Skeletal muscle tissue (tissue), 4 donors: ENCODE data around the gene TMEM79. TPM values are rescaled to one million over a fixed set of nuclear protein-coding genes. Genes with fewer than 3 reads are reported as not detected.

Source experiments
- H3K27ac ChIP-seq: one replicate; pipeline ENCODE4 v1.7.0; 2013; ENCODE audit warnings: mild to moderate bottlenecking, low read depth, low read length, inconsistent platforms
- H3K27me3 ChIP-seq, 3 donors: one replicate each; pipeline ENCODE4 v1.7.0; 2013; ENCODE audit warnings: low read length in 3 of 3; ENCODE audit not compliant: control insufficient read depth in 3 of 3, insufficient read depth in 3 of 3
- H3K36me3 ChIP-seq, 3 donors: one replicate each; pipeline ENCODE4 v1.7.0; 2013; ENCODE audit warnings: low read length in 3 of 3; ENCODE audit not compliant: control insufficient read depth in 3 of 3, insufficient read depth in 3 of 3
- H3K4me1 ChIP-seq, 3 donors: one replicate each; pipeline ENCODE4 v1.7.0; 2013; ENCODE audit warnings: low read length in 3 of 3, mild to moderate bottlenecking in 3 of 3; ENCODE audit not compliant: control insufficient read depth in 3 of 3, insufficient read depth in 3 of 3
- H3K4me3 ChIP-seq, 3 donors: one replicate each; pipeline ENCODE4 v1.7.0; 2013; ENCODE audit warnings: low read length in 3 of 3
- H3K9ac ChIP-seq, 3 donors: one replicate each; pipeline ENCODE4 v1.7.0; 2013; ENCODE audit warnings: low read length in 3 of 3, mild to moderate bottlenecking in 3 of 3, moderate library complexity in 2 of 3, low read depth in 1 of 3
- H3K9me3 ChIP-seq, 3 donors: one replicate each; pipeline ENCODE4 v1.7.0; 2013; ENCODE audit warnings: low read length in 3 of 3; ENCODE audit not compliant: control insufficient read depth in 3 of 3
- total RNA-seq: library from RNA; depleted of rRNA; stranded (reverse); fragments of >200 nt; gene quantifications from one replicate; pipeline ENCODE4 v1.2.3, GENCODE V29; 2014
- donor health status: Osteomylitis.

The TMEM79 gene
- total RNA-seq, 1 donor from 2014 or later = 4.2 TPM

- Histone ChIP-seq H3K27ac (no peak overlapping the region), H3K27me3 (peaks cover 19 to 29% (median 28%) of the 10 kb centered on the region in 3 donors), H3K9me3 (no peaks in the 10 kb centered on the region), H3K4me3 (no peak overlapping the region), H3K36me3 (peaks cover 21 to 26% (median 23%) of the 10 kb centered on the region in 3 donors), H3K4me1 (peaks cover 22 to 28% (median 25%) of the 10 kb centered on the region in 3 donors), H3K9ac (no peak overlapping the region)
Observed at GRCh38 chr1:156246241-156246780, 37.8 kb upstream of the TMEM79 start.

- peaks cover 22 to 31% (median 28%) of the 10 kb centered on the region in 3 donors for H3K4me1 ChIP-seq
- H3K9ac ChIP-seq = no peak overlapping the region
Observed at GRCh38 chr1:156246781-156247459, 37.2 kb upstream of the TMEM79 start.

GRCh38 chr1:156247460-156248322, 36.4 kb upstream of the TMEM79 start, which contains the start of gene PAQR6:
TSS of gene PAQR6 (minus strand) at chr1:156248056. CDS start at chr1:156246731, 1,325 bp downstream.
- no peak within 1 kb of the TSS for H3K27ac ChIP-seq
- peaks cover 19 to 28% (median 28%) of the 10 kb centered on the region in 3 donors for H3K27me3 ChIP-seq
- no peaks in the 10 kb centered on the region for H3K9me3 ChIP-seq
- peaks cover 33 to 36% (median 35%) of the 10 kb centered on the region in 3 donors for H3K36me3 ChIP-seq
- H3K4me3 ChIP-seq = no peak within 1 kb of the TSS
- H3K9ac ChIP-seq = peak within 1 kb of the TSS in 2 of 3 donors; percentile 20 to 33
- H3K4me1 ChIP-seq = peaks cover 22 to 32% (median 29%) of the 10 kb centered on the region in 3 donors

More at GRCh38 chr1:156246781-156247459, 37.2 kb upstream of the TMEM79 start:
- H3K9me3 ChIP-seq = no peaks in the 10 kb centered on the region
- no peak overlapping the region for H3K27ac ChIP-seq
- H3K27me3 ChIP-seq = peaks cover 19 to 28% (median 28%) of the 10 kb centered on the region in 3 donors
- no peak overlapping the region for H3K4me3 ChIP-seq
- peaks cover 27 to 29% (median 28%) of the 10 kb centered on the region in 3 donors for H3K36me3 ChIP-seq

GRCh38 chr1:156248323-156248683, 35.8 kb upstream of the TMEM79 start:
- peaks cover 22 to 32% (median 29%) of the 10 kb centered on the region in 3 donors for H3K4me1 ChIP-seq
- peak overlapping the region in 1 of 3 donors; percentile 33 for H3K9ac ChIP-seq
- no peaks in the 10 kb centered on the region for H3K9me3 ChIP-seq
- H3K4me3 ChIP-seq = no peak overlapping the region
- peaks cover 39 to 42% (median 41%) of the 10 kb centered on the region in 3 donors for H3K36me3 ChIP-seq
- H3K27me3 ChIP-seq = peaks cover 19 to 28% (median 28%) of the 10 kb centered on the region in 3 donors
- no peak overlapping the region for H3K27ac ChIP-seq

- Histone ChIP-seq H3K4me1 (peaks cover 22 to 32% (median 29%) of the 10 kb centered on the region in 3 donors), H3K36me3 (peaks cover 48 to 52% (median 49%) of the 10 kb centered on the region in 3 donors), H3K27ac (no peak overlapping the region)
Observed at GRCh38 chr1:156249593-156249992, 34.5 kb upstream of the TMEM79 start.

GRCh38 chr1:156251527-156251926, 32.6 kb upstream of the TMEM79 start:
- H3K9ac ChIP-seq = no peak overlapping the region
- peaks cover 0 to 5% (median 4%) of the 10 kb centered on the region in 3 donors for H3K27me3 ChIP-seq
- peaks cover 11 to 22% (median 18%) of the 10 kb centered on the region in 3 donors for H3K4me1 ChIP-seq
- H3K9me3 ChIP-seq = no peaks in the 10 kb centered on the region
- no peak overlapping the region for H3K27ac ChIP-seq
- H3K36me3 ChIP-seq = peaks cover 53 to 62% (median 59%) of the 10 kb centered on the region in 3 donors
- no peak overlapping the region for H3K4me3 ChIP-seq

More at GRCh38 chr1:156249593-156249992, 34.5 kb upstream of the TMEM79 start:
- H3K9me3 ChIP-seq = no peaks in the 10 kb centered on the region
- peaks cover 17 to 23% (median 22%) of the 10 kb centered on the region in 3 donors for H3K27me3 ChIP-seq
- H3K4me3 ChIP-seq = no peak overlapping the region
- no peak overlapping the region for H3K9ac ChIP-seq

GRCh38 chr1:156253634-156254033, 30.5 kb upstream of the TMEM79 start:
- Histone ChIP-seq H3K36me3 (peaks cover 70 to 79% (median 76%) of the 10 kb centered on the region in 3 donors), H3K4me1 (peaks cover 0 to 8% (median 4%) of the 10 kb centered on the region in 3 donors), H3K4me3 (no peak overlapping the region), H3K9me3 (no peaks in the 10 kb centered on the region), H3K27ac (no peak overlapping the region), H3K27me3 (no peaks in the 10 kb centered on the region), H3K9ac (no peak overlapping the region)

GRCh38 chr1:156257711-156258110, 26.4 kb upstream of the TMEM79 start:
- no peaks in the 10 kb centered on the region for H3K9me3 ChIP-seq
- no peaks in the 10 kb centered on the region for H3K27me3 ChIP-seq
- no peaks in the 10 kb centered on the region for H3K4me1 ChIP-seq
- H3K9ac ChIP-seq = no peak overlapping the region
- H3K4me3 ChIP-seq = no peak overlapping the region
- no peak overlapping the region for H3K27ac ChIP-seq
- peaks cover 67 to 76% (median 76%) of the 10 kb centered on the region in 3 donors for H3K36me3 ChIP-seq

- peaks cover 67 to 75% (median 75%) of the 10 kb centered on the region in 3 donors for H3K36me3 ChIP-seq
- H3K4me3 ChIP-seq = no peak overlapping the region
- no peaks in the 10 kb centered on the region for H3K9me3 ChIP-seq
- H3K4me1 ChIP-seq = no peaks in the 10 kb centered on the region
- no peaks in the 10 kb centered on the region for H3K27me3 ChIP-seq
- H3K27ac ChIP-seq = no peak overlapping the region
- no peak overlapping the region for H3K9ac ChIP-seq
Observed at GRCh38 chr1:156258859-156259258, 25.3 kb upstream of the TMEM79 start.
